Esophagus muscularis mucosa (tissue), 4 donors: ENCODE results near the gene BCAS3. TPM values are rescaled to one million over a fixed set of nuclear protein-coding genes. Genes with fewer than 3 reads are reported as not detected.

Source experiments
- DNase-seq: peaks from one replicate; pipeline ENCODE4 v3.0.0-alpha.2; 2017; ENCODE audit errors: extremely low spot score
- H3K27ac ChIP-seq, 4 donors: fragments of 200-600 bp; sonication (generic); replicated peaks in 1 of 4; 1 replicate in 3 of 4; 2 replicates in 1 of 4; pipeline ENCODE4 v1.5.1; 2016 to 2019; ENCODE audit warnings: mild to moderate bottlenecking in 1 of 4
- H3K27me3 ChIP-seq, 4 donors: fragments of 200-600 bp; sonication (generic); one replicate each; pipeline versions ENCODE4 v1.5.1 to v1.6.0; 2016 to 2019
- H3K36me3 ChIP-seq, 4 donors: fragments of 200-600 bp; sonication (generic); one replicate each; pipeline ENCODE4 v1.5.1; 2016 to 2019
- H3K4me1 ChIP-seq, 4 donors: fragments of 200-600 bp; sonication (generic); one replicate each; pipeline ENCODE4 v1.5.1; 2016 to 2019
- H3K4me3 ChIP-seq, 4 donors: fragments of 200-600 bp; sonication (generic); 1 replicate in 2 of 4; 2 replicates in 2 of 4; pipeline ENCODE4 v1.5.1; 2016 to 2019; ENCODE audit warnings: mild to moderate bottlenecking in 4 of 4, moderate library complexity in 1 of 4
- H3K9me3 ChIP-seq, 4 donors: fragments of 200-600 bp; sonication (generic); 1 replicate in 3 of 4; 2 replicates in 1 of 4; pipeline ENCODE4 v1.5.1; 2016 to 2019
- CTCF ChIP-seq, 3 experiments: fragments of 200-600 bp in 2 of 3; fragments of 450-650 bp in 1 of 3; sonication (generic) in 2 of 3; IDR thresholded peaks; one replicate each; pipeline ENCODE4 v1.5.1; 2017 to 2019; ENCODE audit warnings: antibody characterized with exemption in 3 of 3, mild to moderate bottlenecking in 2 of 3, moderate library complexity in 1 of 3
- EP300 ChIP-seq: sonication (generic); formaldehyde crosslinking; IDR thresholded peaks from one replicate; pipeline ENCODE4 v1.6.1; 2017; ENCODE audit warnings: antibody characterized with exemption
- POLR2A ChIP-seq: fragments of 450-650 bp; IDR thresholded peaks from one replicate; pipeline ENCODE4 v1.6.1; 2017; ENCODE audit warnings: antibody characterized with exemption, moderate library complexity, mild to moderate bottlenecking, low read depth
- POLR2AphosphoS5 ChIP-seq, 2 donors: sonication (generic); formaldehyde crosslinking; IDR thresholded peaks; one replicate each; pipeline ENCODE4 v1.6.1; 2017; ENCODE audit warnings: antibody characterized with exemption in 2 of 2
- WGBS: methylation state at CpG from one replicate; pipeline ENCODE4 v1.1.5; 2018; 5-methylcytosine and 5-hydroxymethylcytosine counted together
- intact Hi-C: fragments of 100-400 bp; cut with DNase I; formaldehyde crosslinking; loops from one replicate; pipeline ENCODE4 v1.15.1; 2023
- total RNA-seq, 4 donors: library from RNA; depleted of rRNA; stranded (reverse); fragments of >200 nt; gene quantifications; one replicate each; pipeline versions ENCODE4 v1.1.0 to v1.2.1, GENCODE V29; 2016

BCAS3 gene
- total RNA-seq, 4 donors from 2014 or later = 17.4 to 25.7 (median 19.5) TPM

GRCh38 chr17:61382796-61383688, 705.4 kb downstream of the BCAS3 start:
- WGBS = 87% methylated on average over 14 of the region's 16 CpGs
- intact Hi-C loops = loop anchor here (10.0 kb wide), 1 partner anchor 238 kb away; no protein-coding TSS in a partner anchor
- no peak for DNase-seq

GRCh38 chr17:61383689-61384201, 706.1 kb downstream of the BCAS3 start:
- no peak for DNase-seq
- Histone ChIP-seq H3K27me3 (no peaks in the 10 kb centered on the region), H3K27ac (no peak overlapping the region), H3K4me3 (no peak overlapping the region), H3K36me3 (no peaks in the 10 kb centered on the region), H3K4me1 (no peaks in the 10 kb centered on the region), H3K9me3 (no peaks in the 10 kb centered on the region)
- TF ChIP-seq EP300 = no peak
- TF ChIP-seq POLR2AphosphoS5 (IDR thresholded peaks at IDR 0.05) = no peak
- no peak for TF ChIP-seq POLR2A
- no peak for TF ChIP-seq CTCF (IDR thresholded peaks at IDR 0.05)
- WGBS = 80% methylated on average over 6 of the region's 18 CpGs
- intact Hi-C loops = loop anchor here (10.0 kb wide), 1 partner anchor 239 kb away; no protein-coding TSS in a partner anchor

More at GRCh38 chr17:61382796-61383688, 705.4 kb downstream of the BCAS3 start:
- Histone ChIP-seq H3K36me3 (no peaks in the 10 kb centered on the region), H3K27ac (no peak overlapping the region), H3K27me3 (no peaks in the 10 kb centered on the region), H3K9me3 (no peaks in the 10 kb centered on the region), H3K4me1 (no peaks in the 10 kb centered on the region), H3K4me3 (no peak overlapping the region)
- TF ChIP-seq CTCF (IDR thresholded peaks at IDR 0.05) (no peak), EP300 (no peak), POLR2A (no peak), POLR2AphosphoS5 (IDR thresholded peaks at IDR 0.05) (no peak)

- intact Hi-C loops = loop anchor here (10.0 kb wide), 1 partner anchor 240 kb away; no protein-coding TSS in a partner anchor
- no peaks in the 10 kb centered on the region for H3K36me3 ChIP-seq
- 96% methylated on average over 8 of the region's 8 CpGs for WGBS
- H3K4me3 ChIP-seq = no peak overlapping the region
- DNase-seq = no peak
- no peak overlapping the region for H3K27ac ChIP-seq
- no peaks in the 10 kb centered on the region for H3K9me3 ChIP-seq
- TF ChIP-seq POLR2A = no peak
- TF ChIP-seq CTCF (IDR thresholded peaks at IDR 0.05) = no peak
- no peak for TF ChIP-seq POLR2AphosphoS5 (IDR thresholded peaks at IDR 0.05)
- TF ChIP-seq EP300 = no peak
- H3K27me3 ChIP-seq = no peaks in the 10 kb centered on the region
- H3K4me1 ChIP-seq = peaks cover under 1 to 3% (median 2%) of the 10 kb centered on the region in 4 donors
These were observed 706.7 kb downstream of the BCAS3 start for GRCh38 chr17:61384354-61384691.

- TF ChIP-seq POLR2A = no peak
- TF ChIP-seq CTCF (IDR thresholded peaks at IDR 0.05) = no peak
- TF ChIP-seq EP300 = no peak
- no peak for TF ChIP-seq POLR2AphosphoS5 (IDR thresholded peaks at IDR 0.05)
- no peak for DNase-seq
- peaks cover 5 to 9% (median 8%) of the 10 kb centered on the region in 4 donors for H3K4me1 ChIP-seq
- WGBS = 98% methylated on average over 12 of the region's 13 CpGs
- no peaks in the 10 kb centered on the region for H3K27me3 ChIP-seq
- no peaks in the 10 kb centered on the region for H3K9me3 ChIP-seq
- H3K27ac ChIP-seq = no peak overlapping the region
- H3K4me3 ChIP-seq = no peak overlapping the region
- H3K36me3 ChIP-seq = no peaks in the 10 kb centered on the region
- intact Hi-C loops = loop anchor here (10.0 kb wide), 1 partner anchor 240 kb away; no protein-coding TSS in a partner anchor
These were observed 707.3 kb downstream of the BCAS3 start for GRCh38 chr17:61384692-61385576.
